Left renal cortex interstitium (tissue), 4 donors: ENCODE data around the gene POLR3K. TPM values are rescaled to one million over a fixed set of nuclear protein-coding genes. Genes with fewer than 3 reads are reported as not detected.
"Not testable (repeated sequence)": the region's sequence is repeated elsewhere in the genome, so short reads cannot be mapped to it uniquely, and the experiment has no call there.

Experiments
- DNase-seq, 4 donors: peaks; one replicate each; pipeline ENCODE4 v3.0.0-alpha.2; 2013; ENCODE audit warnings: low read depth in 4 of 4, low spot score in 2 of 4, missing footprints in 1 of 4
- polyA plus RNA-seq, 4 donors: library from polyadenylated mRNA; unstranded; fragments of 120-200 nt; gene quantifications; one replicate each; pipeline ENCODE4 v1.2.1, GENCODE V29; 2013; ENCODE audit not compliant: insufficient read length in 4 of 4

POLR3K gene
- polyA plus RNA-seq, 4 donors: 11.2 to 14.1 (median 12.1) TPM

DNA sequence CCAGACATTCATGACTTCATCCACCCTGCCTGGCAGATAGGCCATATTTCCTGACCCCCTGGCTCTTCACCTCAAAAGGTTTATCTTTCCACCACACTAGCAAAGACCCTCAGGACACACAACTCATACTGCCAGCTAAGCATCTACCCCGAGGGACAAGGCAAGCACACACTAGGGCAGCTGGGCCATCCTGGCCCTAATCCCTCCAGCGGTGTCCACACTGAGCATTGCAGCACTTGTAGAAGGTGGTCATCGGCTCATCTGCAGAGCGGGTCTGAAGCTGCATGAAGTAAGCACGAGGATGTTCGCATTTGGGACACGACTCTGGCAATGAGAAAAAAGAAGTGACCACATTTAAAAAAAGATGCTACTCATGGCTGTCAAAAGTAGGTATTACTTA, 6.2 kb downstream of the POLR3K start:
- DNase-seq: no peak

DNA sequence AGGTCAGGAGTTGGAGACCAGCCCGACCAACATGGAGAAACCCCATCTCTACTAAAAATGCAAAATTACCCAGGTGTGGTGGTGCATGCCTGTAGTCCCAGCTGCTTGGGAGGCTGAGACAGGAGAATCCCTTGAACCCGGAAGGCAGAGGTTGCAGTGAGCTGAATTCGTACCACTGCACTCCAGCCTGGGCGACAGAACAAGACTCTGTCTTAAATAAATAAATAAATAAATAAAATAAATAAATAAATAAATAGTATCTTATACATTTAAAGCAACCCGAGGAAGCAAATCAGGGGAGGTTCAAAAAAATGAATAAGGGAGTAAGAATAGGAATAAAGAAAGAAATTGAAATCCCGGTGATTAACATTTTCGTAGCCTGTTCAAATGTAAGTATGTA, 6.9 kb downstream of the POLR3K start:
- DNase-seq: not testable (repeated sequence)

DNA sequence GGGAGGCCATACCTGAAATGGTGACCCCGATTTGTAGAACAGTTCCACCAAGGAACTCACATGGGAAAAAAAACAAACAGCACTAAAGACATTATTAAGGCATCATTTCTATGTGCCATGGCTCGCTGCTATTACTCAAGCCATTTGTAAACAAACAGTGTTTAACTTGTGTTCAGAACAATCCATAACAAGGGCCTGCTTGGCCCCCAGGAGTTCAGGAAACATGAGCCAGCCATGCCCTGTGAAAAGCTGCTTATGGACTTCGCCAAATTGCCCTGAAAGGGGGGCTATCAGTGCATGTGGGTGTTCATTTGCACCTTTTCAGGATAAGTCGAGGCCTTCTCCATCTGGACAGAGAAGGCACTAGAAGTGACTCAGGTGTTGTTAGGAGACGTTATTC, 8.0 kb downstream of the POLR3K start:
- no peak for DNase-seq

DNA sequence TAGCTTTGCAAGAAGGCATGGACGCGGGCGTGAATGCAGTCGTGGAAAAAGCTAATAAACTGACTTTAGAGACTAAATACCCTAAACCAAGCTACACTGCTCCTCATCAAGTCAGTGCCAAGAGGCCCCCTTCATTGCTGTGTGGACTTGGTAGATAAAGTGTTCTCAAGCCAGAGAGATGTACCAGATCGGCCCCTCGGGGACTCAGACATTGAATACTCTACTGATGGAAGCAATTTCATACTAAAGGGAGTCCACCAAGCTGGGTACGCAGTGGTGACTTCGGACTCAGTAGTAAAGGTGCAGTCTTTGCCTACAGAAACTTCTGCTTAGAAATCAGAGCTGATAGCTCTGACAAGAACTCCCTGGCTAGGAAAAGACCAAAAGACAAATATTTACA, 8.8 kb downstream of the POLR3K start:
- DNase-seq: no peak

DNA sequence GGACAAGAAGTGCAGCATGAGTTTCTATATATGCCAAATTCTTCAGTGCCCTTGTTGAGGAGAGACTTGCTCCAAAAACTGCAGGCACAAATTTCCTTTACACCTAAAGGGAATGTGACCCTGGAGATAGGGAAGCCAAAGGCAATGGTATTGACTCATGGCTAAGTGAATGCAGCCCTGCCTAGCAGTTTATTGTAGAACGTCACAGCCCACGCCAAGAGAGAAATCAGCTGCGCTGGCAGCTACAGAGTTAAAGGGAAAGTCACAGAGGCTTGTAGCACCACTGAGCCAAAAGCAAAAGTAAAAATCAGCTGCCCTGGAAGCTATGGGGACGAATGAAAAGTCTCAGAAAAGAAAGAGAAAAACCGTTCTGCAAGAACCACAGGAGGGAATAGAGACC, 10.1 kb downstream of the POLR3K start:
- no peak for DNase-seq

DNA sequence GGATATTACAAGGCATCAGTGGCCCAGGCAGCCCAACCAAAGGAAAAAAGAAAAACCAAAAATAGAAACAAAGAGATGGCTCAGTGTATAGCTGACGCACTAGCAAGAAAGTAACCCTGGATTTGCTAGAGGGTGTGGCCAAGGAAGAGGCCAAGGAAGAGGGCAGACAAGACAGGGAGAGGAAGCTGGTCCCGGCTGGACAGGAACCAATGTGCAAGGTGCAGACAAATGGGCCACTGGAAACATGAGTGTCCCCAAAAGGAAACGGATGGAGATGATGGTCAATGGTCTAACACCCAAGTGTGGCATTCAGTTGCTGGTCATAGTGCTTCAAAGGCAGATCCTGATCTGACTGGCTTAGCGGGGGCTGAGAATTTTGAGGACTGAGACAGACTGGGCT, 10.7 kb downstream of the POLR3K start:
- DNase-seq: no peak

DNA sequence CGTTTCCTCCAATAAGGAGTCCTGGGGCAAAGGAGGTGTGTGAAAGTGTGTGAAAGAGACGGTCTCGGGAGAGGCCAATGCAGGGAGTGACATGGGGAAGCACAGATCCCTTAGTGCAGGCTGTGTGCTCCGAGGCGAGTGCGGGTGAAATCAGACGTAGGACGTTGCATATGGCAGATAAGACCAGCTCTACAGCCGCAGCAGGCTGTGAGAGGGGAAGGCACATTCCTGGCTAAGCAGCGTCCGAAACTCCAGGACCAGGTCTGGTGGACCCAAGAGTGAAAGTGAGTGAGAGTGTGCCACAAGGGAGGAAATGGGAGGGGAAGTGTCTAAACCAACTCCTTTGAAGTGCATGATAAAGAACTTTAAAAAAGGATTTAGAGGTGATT, 11.3 kb downstream of the POLR3K start:
- DNase-seq: no peak

DNA sequence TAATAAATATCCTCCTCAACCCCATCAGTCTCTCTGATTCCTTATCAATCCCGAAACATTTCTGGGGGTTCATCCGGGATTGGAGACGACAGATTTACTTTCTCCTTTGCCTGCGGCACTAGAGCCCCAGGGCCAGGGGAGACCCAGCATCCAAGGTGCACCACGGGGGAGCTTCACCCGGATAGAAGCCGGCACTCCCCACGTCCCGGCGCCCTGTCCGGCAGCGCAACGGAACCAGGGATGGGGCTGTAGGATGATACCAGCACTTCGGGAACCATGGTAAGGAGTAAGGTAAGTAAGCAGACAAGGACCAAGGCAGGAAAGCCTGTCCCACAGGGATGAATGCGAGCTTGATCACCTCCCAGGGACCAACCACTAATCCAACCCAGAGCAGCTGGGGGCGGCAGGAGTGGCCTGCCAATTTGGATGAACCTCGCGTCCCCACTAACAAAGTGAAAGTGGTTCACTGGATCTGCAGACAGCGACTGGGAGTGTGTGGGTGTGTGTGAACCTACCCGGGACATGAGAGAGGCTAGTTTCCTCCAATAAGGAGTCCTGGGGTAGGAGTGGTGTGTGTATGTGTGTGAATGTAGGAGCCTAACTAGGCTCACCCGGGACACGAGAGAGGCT, 11.9 kb downstream of the POLR3K start:
- no peak for DNase-seq

DNA sequence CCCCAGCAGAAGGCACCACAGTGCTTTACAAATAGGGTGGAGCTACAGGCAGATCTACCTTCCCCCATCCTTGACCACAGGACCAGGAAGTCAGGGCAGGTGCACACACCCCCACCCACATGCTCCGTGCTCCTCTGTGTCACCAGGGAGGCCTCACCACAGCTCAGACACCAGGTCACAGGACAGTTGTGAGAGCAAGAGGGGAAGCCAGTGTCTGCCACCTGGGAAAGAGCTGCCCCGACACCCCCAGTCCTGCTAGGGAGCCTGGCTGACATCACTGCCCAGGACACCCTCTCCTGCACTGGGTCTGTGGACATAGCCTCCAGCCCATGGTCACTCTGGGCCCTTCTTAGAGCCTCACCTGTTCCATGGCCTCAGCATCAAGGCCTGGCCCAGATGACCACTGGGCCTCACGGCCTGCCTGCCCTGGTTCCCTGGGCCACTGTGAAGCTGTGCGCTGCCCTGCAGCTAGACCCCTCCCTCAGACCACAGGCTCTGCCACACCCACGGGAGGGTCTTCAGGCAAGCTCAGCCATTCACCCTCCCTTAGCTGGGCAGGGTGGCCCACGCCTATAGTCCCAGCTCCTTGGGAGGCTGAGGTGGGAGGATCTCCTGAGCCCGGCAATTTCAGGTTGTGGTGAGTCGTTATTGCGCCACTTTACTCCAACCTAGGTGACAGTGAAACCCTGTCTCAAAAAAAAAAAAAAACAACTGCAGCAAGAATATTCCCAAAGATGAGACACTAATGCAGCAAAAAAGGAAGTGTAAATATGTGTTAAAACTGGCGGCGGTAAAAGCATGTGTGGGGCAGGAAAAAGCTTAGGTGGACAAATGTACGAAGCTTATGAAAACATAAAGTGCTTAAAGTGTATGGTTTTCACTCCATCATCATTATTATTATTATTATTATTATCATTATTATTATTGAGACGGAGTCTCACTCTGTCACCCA, 14.2 kb downstream of the POLR3K start:
- DNase-seq: no peak

DNA sequence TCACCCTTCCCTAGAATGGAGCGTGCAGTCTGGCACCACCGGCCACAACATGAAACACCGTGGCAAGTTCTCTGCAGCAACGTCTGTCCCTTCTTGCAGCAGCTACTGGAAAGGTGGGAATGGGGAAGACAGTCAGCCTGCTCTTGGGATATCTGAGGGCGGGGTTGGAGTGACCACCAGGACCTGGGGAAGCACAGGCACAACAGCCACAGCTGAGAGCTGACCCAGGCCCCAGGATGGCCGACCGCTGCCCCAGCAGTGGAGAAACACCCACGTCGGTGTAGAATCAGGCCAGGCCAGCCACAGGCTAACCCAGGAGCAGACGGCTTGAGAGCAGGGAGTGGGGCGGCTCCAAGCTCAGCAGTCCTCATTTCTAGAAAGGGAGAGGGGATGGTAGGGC, 15.2 kb downstream of the POLR3K start:
- DNase-seq: not testable (repeated sequence)

DNA sequence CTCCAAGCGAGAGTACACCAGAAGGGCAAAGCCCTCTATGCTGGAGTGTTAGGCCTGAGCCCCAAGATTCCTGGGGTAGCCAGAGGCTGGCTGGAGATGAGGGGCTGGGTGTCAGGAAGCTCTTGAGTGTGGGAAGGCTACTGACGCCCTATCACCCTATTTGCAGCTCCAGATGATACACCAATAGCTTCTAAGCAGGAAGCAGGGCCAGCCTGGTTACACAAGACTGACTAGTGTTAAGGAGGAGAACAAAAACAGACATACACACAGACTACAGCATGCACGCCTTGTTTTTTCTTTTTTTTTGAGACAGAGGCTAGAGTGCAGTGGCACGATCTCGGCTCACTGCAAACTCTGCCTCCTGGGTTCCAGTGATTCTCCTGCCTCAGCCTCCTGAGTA, 15.9 kb downstream of the POLR3K start:
- DNase-seq: no peak

DNA sequence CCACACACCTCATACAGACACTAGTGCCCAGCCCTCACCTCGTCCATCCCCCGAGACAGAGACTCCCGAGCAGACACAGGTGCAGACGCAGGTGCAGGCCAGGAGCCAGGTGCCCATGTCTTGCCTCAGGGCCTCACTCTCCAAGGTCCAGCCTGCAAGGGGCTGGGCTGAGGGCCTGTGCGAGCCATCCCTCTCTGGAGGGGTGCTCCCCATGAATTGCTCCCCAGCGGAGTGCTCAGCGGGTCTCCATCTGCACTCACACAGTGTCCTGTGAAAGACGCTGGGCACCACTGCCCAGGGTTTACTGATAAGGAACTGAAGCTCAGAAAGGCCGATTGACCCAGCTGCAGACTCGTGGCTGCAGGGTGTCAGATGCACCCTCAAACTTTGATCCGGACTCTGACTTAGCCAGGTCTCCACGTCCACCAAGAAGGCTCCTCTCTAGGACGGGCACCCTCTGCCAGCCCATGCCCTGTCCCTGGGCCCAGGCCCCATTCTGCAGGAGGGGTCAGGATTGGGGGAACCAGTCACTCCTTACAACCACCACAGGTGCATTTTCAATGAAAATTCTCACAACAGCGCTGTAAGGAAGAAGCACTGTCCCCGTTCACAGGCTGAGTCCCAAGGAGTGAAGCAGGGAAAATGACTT, 16.9 kb downstream of the POLR3K start:
- DNase-seq: no peak

DNA sequence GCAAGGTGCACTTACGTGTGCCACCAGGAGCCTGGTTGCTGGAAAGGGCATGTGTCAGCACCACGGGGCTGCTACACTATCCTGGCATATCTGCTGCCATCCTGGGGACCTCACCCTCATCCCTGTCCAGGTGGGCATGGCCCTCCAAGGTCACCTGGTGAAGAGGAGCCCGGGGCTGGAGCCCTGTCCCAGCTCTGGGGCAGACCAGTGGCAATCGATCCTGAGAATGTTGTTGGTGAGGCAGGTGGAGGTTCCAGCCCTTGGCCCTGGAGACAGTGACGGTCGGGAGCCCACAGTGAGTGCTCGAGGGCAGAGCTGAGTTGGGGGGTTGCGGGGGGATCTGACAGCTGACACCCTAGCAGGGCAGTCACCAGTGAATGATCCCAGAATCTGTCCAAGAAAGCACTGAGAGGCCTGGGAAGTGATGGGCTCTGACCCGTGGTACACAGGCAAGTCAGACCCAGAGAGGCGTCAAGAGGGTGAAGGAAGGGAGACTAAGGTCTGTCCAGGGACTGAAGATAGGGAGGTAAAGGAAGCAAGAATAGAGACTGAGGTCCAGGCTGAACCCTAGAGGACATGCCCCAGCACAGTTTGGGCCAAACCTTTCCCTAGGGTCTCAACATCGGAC, 17.6 kb downstream of the POLR3K start:
- no peak for DNase-seq

DNA sequence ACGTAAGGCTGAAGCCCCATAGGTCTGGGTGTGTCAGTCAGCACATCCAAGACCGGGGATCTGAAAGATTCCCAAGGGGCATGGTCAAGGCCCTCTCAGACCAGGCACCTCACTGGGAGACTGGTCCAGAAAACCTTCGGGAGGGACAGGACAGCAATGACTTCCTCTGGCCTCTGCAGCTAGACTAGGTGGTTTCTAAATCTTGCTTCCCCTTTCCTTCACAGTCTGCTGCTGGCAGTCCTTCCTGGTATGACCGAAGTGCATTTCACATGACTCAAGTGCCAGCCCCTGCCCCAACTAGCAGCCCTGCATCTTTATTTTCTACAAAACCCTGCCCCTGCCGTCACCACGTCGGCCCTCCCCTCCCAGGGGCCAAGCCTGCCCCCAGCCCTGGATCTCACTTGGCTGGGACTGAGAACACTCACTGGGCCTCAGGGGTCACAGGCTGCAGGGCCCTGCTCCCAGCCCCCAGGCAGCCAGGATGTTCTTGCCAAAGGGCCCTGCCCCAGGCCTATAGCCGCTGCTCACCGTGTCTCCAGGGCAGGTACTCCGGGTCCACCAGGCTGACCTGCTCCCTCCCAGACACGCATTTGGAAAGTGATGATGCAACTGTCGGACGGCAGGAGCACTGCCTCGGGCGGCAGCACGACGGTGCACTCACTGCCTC, 18.3 kb downstream of the POLR3K start:
- no peak for DNase-seq

DNA sequence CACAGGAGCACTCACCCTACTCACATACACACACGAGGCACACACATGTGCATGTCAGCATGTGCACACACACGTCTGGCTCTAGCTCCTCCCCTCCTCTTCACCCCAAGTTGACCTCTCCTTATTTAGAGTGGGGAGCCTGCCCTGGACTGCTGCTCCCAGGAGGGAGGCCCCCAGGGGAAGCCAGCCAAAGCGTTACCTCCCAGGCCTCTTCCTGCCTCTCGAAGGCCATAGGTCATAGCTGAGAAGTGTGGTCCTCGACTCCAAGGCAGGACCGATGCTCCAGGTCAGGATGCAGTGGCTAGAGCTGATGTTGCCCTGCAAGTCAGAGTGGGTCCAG, 18.8 kb downstream of the POLR3K start:
- DNase-seq: no peak

DNA sequence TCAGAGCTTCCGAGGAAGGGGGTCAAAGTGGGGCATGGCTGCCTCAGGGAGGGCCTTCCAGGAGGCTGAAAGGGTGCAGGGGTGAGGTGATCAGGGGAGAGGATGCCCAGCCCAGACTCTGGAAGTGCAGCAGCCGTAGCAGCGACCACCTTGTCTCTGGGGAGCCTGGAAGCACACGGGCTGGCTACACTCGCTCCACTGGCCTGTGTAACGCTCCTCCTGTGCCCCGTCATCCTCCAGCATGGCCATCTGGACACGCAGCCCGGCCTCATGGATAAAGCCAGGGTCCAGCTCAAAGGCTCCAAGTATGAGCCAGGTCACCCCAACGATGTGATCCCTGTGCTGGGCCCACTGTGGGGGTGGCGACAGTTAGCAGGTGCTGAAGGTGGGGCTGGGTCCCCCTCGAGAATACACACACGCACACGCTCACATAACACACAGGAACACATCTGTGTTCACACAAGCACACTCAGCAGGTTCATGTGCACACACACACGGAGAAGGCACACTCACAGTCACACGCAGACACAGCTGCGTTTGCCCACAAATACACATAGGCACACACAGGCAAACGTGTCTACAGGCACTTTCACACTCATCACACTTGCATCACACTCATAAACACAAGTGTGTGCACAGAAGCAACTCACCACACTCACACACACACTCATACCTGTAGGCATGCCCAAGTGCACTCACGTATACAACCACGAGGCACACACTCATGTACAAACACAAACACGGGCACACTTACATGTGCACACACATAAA, 19.3 kb downstream of the POLR3K start:
- no peak for DNase-seq

DNA sequence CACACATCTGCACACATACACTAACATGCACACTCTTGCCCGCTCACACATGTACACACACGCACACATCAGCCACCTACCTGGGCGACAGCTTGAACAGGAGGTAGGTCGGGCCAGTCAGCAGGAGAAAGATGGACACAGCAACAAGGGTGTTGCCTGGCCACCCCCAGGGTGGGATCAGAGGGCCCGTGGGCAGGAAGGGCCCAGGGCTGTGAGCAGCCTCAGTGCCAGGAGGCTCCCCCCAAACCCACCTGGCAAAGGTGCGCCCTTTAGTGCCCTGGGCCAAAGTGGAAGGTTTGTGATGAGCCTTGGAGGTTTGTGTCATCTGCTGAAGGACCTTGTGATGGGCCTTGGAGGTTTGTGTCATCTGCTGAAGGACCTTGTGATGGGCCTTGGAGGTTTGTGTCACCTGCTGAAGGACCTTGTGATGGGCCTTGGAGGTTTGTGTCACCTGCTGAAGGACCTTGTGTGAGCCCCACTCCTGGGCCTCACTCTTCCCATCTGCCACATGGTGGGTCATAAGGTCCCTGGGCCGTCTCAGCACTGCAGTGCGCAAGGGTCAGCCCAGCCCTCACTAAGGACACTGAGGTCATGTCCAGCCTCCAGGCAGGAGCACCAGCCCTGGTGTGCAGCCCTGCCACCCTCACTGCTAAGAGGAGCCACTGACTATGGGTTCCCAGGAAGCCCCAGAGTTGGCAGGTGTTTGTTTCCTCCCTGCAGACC, 20.1 kb downstream of the POLR3K start:
- DNase-seq: not testable (repeated sequence)

DNA sequence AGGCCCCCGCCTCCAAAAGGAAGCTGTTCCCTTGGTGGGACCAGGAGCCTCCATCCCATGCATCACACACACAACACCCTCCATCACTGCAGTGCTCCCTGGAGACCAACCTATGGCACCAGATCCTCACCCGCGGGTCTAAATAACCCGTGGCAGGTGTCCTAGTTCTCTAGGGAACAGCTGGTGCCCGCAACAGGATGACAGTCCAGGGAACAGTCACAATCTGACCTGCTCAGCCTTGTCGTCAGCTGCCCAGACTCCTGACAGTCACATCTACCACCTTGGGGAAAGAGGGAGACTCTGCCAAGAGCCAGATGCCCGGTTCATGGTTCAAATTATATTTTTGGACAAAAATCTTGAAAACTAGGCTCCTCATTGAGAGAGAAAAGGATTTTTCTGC, 22.8 kb downstream of the POLR3K start:
- DNase-seq: not testable (repeated sequence)

DNA sequence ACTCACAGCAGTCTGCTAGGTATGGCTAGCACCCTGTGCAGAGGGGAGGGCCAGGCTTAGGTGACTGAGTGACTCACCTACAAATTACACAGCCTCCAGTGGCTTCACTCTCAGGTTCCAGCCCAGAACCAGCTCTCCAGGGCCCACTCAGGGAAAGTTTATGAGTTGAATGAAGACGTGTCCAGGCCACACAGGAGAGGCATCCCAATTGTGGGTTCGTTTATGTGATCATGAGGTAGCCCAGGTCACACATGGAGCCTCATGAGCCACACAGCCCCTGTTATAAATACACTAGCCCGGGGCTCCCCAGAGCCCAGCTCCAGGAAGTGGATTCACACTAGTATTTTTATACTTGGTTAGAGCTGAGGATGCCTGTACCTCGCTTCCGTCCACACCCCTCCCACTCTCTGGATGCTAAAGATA, 27.5 kb downstream of the POLR3K start:
- not testable (repeated sequence) for DNase-seq
